Measurements from ENCODE around the gene RSU1.

Gene RSU1

GRCh38 chr10:16752099-16752498 lies 65.1 kb downstream of the RSU1 start:
- H3K4me3 ChIP-seq (ENCODE audit: control insufficient read depth, low read depth, low read length) = no peak overlapping the region
- no peak for DNase-seq (ENCODE audit: low read depth)
- TF ChIP-seq, protein P1, sequence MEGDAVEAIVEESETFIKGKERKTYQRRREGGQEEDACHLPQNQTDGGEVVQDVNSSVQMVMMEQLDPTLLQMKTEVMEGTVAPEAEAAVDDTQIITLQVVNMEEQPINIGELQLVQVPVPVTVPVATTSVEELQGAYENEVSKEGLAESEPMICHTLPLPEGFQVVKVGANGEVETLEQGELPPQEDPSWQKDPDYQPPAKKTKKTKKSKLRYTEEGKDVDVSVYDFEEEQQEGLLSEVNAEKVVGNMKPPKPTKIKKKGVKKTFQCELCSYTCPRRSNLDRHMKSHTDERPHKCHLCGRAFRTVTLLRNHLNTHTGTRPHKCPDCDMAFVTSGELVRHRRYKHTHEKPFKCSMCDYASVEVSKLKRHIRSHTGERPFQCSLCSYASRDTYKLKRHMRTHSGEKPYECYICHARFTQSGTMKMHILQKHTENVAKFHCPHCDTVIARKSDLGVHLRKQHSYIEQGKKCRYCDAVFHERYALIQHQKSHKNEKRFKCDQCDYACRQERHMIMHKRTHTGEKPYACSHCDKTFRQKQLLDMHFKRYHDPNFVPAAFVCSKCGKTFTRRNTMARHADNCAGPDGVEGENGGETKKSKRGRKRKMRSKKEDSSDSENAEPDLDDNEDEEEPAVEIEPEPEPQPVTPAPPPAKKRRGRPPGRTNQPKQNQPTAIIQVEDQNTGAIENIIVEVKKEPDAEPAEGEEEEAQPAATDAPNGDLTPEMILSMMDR (IDR thresholded peaks at IDR 0.05; ENCODE audit: control insufficient read depth, insufficient read depth, low read depth, low read length, missing control alignments) = no peak

- no peak for DNase-seq (ENCODE audit: low read depth)
- H3K4me3 ChIP-seq (ENCODE audit: control insufficient read depth, low read depth, low read length) = no peak overlapping the region
- TF ChIP-seq, protein P1 (IDR thresholded peaks at IDR 0.05; ENCODE audit: control insufficient read depth, insufficient read depth, low read depth, low read length, missing control alignments) = no peak
Measured at GRCh38 chr10:16751244-16751643, 66.0 kb downstream of the RSU1 start.

GRCh38 chr10:16750461-16750860 lies 66.8 kb downstream of the RSU1 start:
- no peak overlapping the region for H3K4me3 ChIP-seq (ENCODE audit: control insufficient read depth, low read depth, low read length)
- TF ChIP-seq, protein P1 (IDR thresholded peaks at IDR 0.05; ENCODE audit: control insufficient read depth, insufficient read depth, low read depth, low read length, missing control alignments) = no peak
- no peak for DNase-seq (ENCODE audit: low read depth)

DNA sequence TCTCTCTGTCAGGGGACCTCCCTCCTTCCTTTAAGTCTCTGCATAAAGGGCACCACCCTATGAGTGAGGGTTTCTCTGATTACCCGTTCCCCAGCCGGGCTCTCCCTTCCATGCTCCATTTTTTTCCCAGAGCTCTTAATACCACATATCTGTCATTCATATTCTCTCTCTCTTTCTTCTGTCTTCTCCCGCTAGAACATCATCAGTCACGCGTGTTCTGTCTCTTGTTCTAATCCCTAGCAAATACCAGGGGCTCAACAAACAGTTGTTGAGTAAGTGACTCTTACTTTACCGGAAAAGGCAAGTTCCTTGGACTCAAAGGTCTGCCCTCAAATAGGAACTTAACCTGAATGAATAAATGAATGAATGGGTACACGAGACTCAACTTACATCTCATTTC lies 68.5 kb downstream of the RSU1 start:
- TF ChIP-seq, protein P1 (IDR thresholded peaks at IDR 0.05; ENCODE audit: control insufficient read depth, insufficient read depth, low read depth, low read length, missing control alignments) = no peak

DNA sequence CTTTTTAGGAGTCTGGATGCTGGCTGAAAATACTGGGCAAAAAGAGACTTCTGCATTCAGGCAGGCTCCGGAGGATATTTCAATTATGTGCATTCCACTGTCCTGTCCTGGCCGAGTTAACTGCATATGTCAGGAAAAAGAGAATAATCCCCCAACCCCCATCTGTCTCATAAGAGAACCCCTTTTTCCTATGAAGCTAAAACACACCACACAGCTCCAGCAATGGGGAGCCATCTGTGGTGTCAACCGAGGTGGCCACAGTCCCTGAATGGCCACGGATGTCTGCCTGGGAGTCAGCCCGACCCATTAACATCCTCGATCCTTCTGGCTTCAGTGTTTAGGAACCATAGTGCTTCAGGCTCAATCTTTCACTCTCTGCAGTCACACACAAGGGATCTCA lies 70.4 kb downstream of the RSU1 start:
- H3K4me3 ChIP-seq (ENCODE audit: control insufficient read depth, low read depth, low read length) = no peak overlapping the region
- TF ChIP-seq, protein P1 (IDR thresholded peaks at IDR 0.05; ENCODE audit: control insufficient read depth, insufficient read depth, low read depth, low read length, missing control alignments) = no peak
- DNase-seq (ENCODE audit: low read depth) = no peak

More for the DNA sequence above, 68.5 kb downstream of the RSU1 start:
- H3K4me3 ChIP-seq (ENCODE audit: control insufficient read depth, low read depth, low read length) = no peak overlapping the region
- no peak for DNase-seq (ENCODE audit: low read depth)

GRCh38 chr10:16745061-16745460 lies 72.2 kb downstream of the RSU1 start:
- TF ChIP-seq, protein P1 (IDR thresholded peaks at IDR 0.05; ENCODE audit: control insufficient read depth, insufficient read depth, low read depth, low read length, missing control alignments) = no peak
- DNase-seq (ENCODE audit: low read depth) = no peak
- H3K4me3 ChIP-seq (ENCODE audit: control insufficient read depth, low read depth, low read length) = no peak overlapping the region
